SK-N-MC (cell line): ENCODE measurements around the gene CFAP74.

ENCODE experiments used
- EZH2 ChIP-seq: fragments of 200-600 bp; sonication (generic); IDR thresholded peaks from one replicate; pipeline ENCODE4 v1.6.1; 2017; ENCODE audit warnings: antibody characterized with exemption
- FOXP2 ChIP-seq: optimal IDR thresholded peaks from 2 replicates; pipeline ENCODE3; 2011; ENCODE audit warnings: mild to moderate bottlenecking, moderate library complexity; ENCODE audit not compliant: insufficient read depth; ENCODE audit errors: extremely low read length, control extremely low read depth
- POLR2AphosphoS5 ChIP-seq: IDR thresholded peaks from 2 replicates; pipeline ENCODE4 v1.6.1; 2012; ENCODE audit warnings: mild to moderate bottlenecking, low read depth, low read length, borderline replicate concordance

DNA sequence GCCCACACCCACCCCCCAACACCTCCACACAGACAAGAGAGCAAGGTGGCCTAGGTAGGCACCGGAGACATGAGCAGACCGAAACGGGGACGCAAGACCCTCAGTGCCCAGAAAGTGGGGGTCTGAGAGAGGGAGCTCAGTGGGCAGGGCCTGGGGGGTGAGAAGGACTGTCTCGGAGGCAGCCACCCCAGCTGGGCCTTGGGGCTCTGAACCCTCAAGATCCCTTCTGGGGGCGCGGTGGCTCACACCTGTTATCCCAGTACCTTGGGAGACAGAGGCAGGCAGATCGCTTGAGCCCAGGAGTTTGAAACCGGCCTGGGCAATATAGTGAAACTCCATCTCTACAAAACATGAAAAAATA lies 103.6 kb downstream of the CFAP74 start:
- TF ChIP-seq EZH2, result no peak
- TF ChIP-seq POLR2AphosphoS5, result no peak
- TF ChIP-seq FOXP2, result no peak
